GM12892 (cell line): Measurements from ENCODE around the gene ARHGEF10L.

Experiments used
- DNase-seq: peaks from one replicate; pipeline ENCODE4 v3.0.0; 2011; ENCODE audit not compliant: insufficient read length
- FAIRE-seq: peaks from 2 replicates; lab custom pipeline; 2011; peaks lifted over from hg19 to GRCh38; lab: Jason Lieb, UNC
- POLR2A ChIP-seq: IDR thresholded peaks from 2 replicates; pipeline ENCODE4 v1.6.1; 2011; ENCODE audit warnings: low read depth, low read length, control low read depth
- POLR2AphosphoS5 ChIP-seq: IDR thresholded peaks from 2 replicates; pipeline ENCODE4 v1.6.1; 2011; ENCODE audit warnings: low read depth, low read length, control low read depth
- TAF1 ChIP-seq: IDR thresholded peaks from 2 replicates; pipeline ENCODE4 v1.6.1; 2011; ENCODE audit warnings: low read depth, mild to moderate bottlenecking, control low read depth, low read length, borderline replicate concordance

The ARHGEF10L gene

DNA sequence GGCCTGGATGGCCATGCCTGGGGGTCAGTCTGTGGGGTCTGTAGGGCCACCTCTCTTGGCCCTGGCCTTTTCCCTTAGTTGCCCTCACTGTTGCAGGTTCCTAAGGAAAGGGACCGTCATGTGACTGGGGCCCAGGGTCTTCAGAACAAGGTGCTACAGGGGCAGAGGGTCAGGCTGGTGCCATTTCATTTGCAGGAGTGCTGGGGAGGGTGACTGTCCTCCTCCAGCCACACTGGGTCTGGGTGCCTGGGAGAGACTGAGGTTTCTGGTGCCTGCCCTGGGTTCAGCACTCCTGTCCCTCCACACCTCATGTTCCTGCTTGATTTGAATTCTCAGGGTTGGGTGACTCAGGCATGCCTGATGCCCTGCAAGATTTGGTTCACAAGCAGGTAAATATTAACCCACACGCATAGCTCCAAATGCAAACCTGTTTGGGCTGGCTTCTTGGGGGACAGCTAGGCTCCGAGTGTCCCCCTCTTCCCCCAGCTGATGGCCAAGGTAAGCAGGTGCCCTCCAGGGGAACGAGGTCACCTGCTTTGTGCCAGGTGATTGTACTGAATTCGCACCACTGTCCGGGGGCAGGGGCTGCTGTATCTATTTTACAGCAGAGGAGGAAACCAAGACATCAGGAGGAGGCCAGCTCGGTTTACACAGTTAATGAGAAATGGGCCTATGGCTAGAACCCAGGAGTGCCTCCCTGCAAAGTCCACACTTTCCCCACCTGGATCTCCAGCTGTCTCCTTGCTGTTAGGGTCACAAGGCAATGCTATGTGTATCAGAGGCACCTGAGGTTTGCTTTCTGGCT, 20.3 kb downstream of the ARHGEF10L start:
- TF ChIP-seq POLR2A (no peak), TAF1 (no peak), POLR2AphosphoS5 (no peak)
- DNase-seq (no peak), FAIRE-seq (no peak)

DNA sequence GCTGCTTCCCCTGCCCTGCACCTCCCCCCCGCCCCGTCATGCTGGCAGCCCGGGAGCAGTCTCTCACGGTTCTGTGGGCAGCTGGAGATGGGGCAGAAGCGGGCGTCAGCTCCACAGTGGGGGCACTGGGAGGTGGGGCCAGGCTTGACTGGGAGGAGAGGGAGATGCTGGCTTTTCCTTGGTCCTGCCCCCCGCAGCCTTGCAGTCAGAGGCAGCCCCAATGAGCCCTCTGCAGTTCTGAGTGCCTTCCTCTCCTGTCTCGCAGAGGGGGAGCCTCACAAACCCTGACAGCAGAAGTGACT, 21.7 kb downstream of the ARHGEF10L start:
- FAIRE-seq = no peak
- DNase-seq = no peak
- TF ChIP-seq TAF1 (no peak), POLR2A (no peak), POLR2AphosphoS5 (no peak)

DNA sequence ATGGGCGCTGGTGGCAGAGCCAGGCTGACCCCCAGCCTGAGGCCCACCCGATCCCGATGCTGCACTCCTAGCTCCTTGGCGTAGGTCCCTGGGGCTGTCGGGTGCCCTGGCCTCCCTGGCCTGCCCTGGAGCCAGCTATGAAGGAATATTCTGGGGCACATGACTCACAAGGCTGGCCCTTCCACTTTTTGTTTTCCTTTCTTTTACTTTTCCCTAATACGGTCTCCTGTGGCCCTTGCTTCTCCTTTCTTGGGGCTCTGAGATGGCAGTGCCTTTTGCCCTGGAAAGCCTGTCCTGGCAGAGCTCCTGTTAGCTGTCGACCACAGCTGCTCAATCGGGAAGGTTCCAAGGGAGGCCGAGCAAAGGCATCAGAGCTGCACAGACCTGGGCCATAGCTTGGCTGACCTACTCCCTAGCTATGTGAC, 22.1 kb downstream of the ARHGEF10L start:
- FAIRE-seq = no peak
- TF ChIP-seq POLR2AphosphoS5 = no peak
- no peak for DNase-seq

DNA sequence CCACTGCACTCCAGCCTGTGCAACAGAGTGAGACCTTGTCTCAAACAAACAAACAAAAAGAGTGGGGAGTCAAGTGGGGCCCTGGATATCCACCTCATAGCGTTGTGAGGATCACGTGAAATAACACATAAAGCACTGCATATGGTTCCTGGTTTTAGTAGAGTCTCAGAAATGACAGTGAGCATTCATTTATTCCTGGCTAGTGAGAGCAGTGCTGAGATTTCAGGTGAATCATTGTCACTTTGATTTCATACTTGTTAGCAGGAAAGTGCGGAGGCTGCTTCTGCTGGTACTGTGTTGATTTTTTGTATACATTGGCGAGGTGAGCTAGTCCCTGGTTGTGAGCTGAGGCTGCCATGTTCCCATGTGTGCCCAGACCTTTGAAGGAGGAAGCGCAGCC, 22.9 kb downstream of the ARHGEF10L start:
- FAIRE-seq (no peak), DNase-seq (no peak)
- no peak for TF ChIP-seq POLR2A
- TF ChIP-seq TAF1 = no peak
- no peak for TF ChIP-seq POLR2AphosphoS5

DNA sequence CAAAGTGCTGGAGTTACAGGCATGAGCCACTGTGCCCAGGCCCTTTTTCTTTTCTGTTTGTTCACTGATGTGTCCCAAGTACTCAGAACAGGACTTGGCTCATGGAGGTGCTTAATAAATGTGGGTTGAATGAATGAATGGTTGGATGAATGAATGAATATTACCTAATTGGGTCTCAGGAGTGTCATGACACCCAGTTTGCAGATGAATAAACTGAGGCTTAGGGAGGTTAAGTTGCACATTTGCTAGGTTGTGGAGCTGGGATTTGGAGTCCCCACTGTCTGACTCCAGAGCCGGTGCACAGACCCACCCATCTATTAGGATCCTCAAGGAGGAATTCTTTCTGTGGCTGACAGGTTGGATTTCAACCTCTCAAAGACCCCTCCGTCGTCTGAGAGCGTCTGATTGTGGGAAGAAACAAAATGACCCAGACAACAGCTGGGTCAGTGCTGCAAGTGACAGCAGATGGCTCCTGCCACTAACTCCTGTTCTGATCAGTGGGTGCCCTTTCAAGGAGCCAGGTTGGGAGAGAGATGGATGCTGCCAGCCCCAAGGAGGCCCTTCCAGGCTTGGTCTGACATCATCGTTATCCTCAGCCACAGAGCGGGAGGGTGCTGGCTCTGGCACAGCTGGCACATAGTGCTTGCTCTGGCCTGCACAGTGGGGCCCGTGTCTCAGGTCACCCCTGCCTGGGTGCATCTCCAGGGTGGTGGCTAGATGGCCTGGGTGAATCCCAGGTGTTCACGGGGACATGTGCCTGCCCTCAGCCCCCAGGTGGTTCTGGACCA, 24.2 kb downstream of the ARHGEF10L start:
- DNase-seq (no peak), FAIRE-seq (no peak)
- TF ChIP-seq POLR2AphosphoS5 (no peak), POLR2A (no peak), TAF1 (no peak)

DNA sequence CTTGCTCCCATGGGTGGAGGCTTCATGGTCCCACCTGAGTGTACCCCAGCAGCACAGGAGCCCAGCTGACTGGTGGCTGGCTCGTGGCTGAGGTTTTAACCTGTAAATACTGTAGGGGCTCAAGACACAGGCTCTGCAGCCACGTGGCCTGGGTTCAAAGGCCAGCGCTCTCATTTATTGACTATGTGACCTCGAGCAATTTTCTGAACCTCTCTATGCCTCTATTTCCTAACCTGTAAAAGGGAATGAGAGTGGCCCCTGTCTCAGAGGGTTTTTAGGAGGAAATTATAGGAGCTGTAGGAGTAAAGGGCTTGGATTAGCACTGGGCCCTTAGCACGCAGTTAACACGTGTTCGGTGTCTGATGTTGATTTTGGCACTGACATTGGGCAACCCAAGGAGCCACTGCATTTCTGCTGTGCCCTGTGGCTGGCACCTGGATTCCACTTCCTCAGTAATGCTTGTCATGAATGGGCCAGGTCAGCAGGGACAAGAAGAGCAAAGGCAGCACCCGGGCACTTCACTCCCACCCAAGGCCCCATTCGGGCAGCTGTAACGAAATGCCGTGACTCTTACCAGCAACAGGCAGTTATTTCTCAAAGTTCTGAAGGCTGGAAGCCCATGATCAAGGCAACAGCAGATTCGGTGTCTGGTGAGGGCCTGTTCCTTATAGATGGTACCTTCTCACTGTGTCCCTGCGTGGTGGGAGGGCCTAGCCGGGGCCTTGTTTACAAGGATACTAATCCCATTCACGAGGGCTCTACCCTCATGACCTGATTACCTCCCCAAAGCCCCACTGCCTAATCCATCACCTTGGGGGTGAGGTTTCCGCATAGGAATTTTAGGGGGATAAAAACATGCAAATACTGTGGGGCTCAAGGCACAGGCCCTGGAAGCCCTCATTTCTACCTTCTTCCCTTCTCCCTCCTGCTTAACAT, 25.2 kb downstream of the ARHGEF10L start:
- no peak for FAIRE-seq
- no peak for DNase-seq
- TF ChIP-seq POLR2A (no peak), TAF1 (no peak), POLR2AphosphoS5 (no peak)

DNA sequence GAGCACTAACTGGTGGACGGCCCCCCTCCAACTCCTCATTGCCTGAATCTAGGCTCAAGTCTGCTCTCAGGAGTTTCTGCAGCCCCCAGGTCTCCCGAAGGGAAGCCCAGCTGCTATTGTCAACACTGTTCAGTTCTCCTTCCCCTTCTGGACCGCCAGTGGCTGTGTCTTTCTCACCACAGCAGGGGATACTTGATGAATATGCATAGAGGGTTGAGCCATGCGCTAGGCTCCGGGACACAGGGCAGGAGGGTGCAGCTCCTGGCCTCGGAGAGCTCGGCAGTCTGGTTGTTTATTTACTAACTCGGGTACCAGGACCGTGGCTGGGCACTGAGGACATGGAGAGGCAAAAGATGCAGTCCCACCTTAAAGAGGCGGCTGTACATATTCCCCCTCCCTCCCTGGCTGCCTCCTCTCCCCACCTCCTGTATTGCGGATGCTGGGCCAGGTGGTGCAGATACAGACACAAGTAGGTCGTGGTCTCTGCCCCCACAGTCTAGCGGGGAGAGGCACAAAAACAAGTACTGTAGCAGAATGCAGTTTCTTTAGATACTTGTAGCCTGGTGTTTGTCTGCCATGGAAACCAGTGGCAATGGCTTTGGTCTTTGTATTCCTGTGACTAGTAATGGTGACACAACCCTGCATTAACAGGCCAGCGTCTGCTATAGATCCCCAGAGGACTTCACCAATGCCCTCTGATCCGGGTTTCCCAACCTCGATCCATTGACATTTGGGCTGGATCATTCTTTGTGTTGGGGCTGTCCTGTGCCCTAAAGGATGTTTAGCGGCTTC, 26.2 kb downstream of the ARHGEF10L start:
- DNase-seq (no peak), FAIRE-seq (no peak)
- TF ChIP-seq POLR2A (no peak), TAF1 (no peak), POLR2AphosphoS5 (no peak)

DNA sequence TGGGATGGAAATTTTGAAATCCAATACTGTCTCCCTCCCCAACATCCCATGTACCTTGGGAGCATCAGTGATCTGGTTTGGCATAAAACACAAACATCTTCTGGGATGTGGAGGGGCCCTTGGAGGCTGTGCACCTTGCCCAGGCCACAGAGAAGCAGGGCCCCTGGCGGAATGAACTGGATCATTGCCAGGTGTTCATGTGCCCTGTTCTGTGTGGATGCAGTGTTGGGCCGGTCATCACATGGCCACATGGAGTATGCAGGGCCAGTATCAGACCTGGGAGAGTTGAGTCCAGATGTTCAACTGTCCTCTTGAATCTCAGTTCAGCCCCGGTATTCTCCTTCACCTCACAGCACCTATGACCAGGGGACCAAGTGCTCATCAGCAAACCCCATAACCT, 26.9 kb downstream of the ARHGEF10L start:
- FAIRE-seq (no peak), DNase-seq (no peak)
- no peak for TF ChIP-seq TAF1
- no peak for TF ChIP-seq POLR2A
- no peak for TF ChIP-seq POLR2AphosphoS5

DNA sequence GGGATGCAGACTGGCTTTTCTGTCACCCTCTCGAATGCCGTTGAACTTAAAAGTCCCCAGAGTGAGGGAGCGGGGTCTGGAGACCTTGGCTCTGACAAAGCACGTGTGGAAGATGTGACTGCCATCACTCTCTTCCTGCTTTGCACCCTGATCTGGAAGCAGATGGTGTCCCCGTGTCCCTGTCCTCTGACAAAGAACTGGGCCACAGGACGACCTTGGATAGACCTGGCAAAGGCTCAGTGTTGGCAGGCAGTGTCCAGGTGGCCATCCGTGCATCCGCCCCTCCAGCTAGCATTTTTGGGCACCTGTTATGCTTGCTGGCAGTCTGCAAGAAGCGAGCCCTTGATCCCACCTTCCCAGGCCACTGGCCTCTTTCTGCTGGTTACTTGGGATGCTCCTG, 27.4 kb downstream of the ARHGEF10L start:
- no peak for FAIRE-seq
- DNase-seq = no peak
- TF ChIP-seq POLR2AphosphoS5 = no peak
- no peak for TF ChIP-seq POLR2A
- no peak for TF ChIP-seq TAF1

DNA sequence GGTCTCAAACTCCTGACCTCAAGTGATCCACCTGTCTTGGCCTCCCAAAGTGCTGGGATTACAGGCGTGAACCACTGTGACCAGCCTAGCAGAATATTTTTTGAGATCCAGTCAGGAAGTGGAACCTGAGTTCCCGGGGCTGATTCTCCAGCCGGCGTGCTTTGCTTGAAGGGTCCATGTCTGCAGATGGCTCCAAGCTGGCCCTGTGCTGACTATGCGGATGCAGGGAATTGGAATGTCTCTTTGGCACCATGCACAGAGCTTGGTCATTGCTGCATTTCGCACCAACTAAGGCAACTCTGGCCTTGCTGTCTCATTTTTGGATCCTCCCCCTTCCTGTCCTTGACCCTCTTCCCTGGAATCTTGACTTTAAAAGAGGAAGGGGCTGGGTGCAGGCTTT, 28.1 kb downstream of the ARHGEF10L start:
- TF ChIP-seq POLR2AphosphoS5 (no peak), TAF1 (no peak), POLR2A (no peak)
- DNase-seq (no peak), FAIRE-seq (no peak)
